ENCODE data around the gene PDS5B. TPM values are rescaled to one million over a fixed set of nuclear protein-coding genes. Genes with fewer than 3 reads are reported as not detected.
"Not testable (repeated sequence)": the region's sequence is repeated elsewhere in the genome, so short reads cannot be mapped to it uniquely, and the experiment has no call there.

PDS5B gene
- total RNA-seq, 1 donor = 44.9 TPM

GRCh38 chr13:32687275-32687674 is 101.0 kb downstream of the PDS5B start:
- no peak for DNase-seq (ENCODE audit: low read depth)
- no peak for TF ChIP-seq CTCF (IDR thresholded peaks at IDR 0.05; ENCODE audit: insufficient read depth, low read depth, low read length)
- no peak overlapping the region for H3K4me3 ChIP-seq (ENCODE audit: low read depth, low read length)

- no peak for TF ChIP-seq CTCF (IDR thresholded peaks at IDR 0.05; ENCODE audit: insufficient read depth, low read depth, low read length)
- no peak overlapping the region for H3K4me3 ChIP-seq (ENCODE audit: low read depth, low read length)
- DNase-seq (ENCODE audit: low read depth) = peak; percentile 3
These were observed 109.5 kb downstream of the PDS5B start for GRCh38 chr13:32695602-32696250.

- H3K4me3 ChIP-seq (ENCODE audit: low read depth, low read length) = no peak overlapping the region
- no peak for TF ChIP-seq CTCF (IDR thresholded peaks at IDR 0.05; ENCODE audit: insufficient read depth, low read depth, low read length)
- DNase-seq (ENCODE audit: low read depth) = no peak
These were observed 121.2 kb downstream of the PDS5B start for GRCh38 chr13:32707471-32707870.

- no peak for TF ChIP-seq CTCF (IDR thresholded peaks at IDR 0.05; ENCODE audit: insufficient read depth, low read depth, low read length)
- no peak overlapping the region for H3K4me3 ChIP-seq (ENCODE audit: low read depth, low read length)
These were observed 127.1 kb downstream of the PDS5B start for GRCh38 chr13:32713397-32713796.

DNA sequence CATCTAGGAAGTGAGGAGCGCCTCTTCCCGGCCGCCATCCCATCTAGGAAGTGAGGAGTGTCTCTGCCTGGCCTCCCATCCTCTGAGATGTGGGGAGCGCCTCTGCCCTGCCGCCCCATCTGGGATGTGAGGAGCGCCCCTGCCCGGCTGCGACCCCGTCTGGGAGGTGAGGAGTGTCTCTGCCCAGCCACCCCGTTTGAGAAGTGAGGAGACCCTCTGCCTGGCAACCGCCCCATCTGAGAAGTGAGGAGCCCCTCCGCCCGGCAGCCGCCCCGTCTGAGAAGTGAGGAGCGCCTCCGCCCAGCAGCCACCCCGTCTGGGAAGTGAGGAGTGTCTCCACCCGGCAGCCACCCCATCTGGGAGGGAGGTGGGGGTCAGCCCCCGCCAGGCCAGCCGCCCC is 129.9 kb downstream of the PDS5B start:
- H3K4me3 ChIP-seq (ENCODE audit: low read depth, low read length); DNase-seq (ENCODE audit: low read depth): not testable (repeated sequence)

More at GRCh38 chr13:32713397-32713796, 127.1 kb downstream of the PDS5B start:
- no peak for DNase-seq (ENCODE audit: low read depth)

DNA sequence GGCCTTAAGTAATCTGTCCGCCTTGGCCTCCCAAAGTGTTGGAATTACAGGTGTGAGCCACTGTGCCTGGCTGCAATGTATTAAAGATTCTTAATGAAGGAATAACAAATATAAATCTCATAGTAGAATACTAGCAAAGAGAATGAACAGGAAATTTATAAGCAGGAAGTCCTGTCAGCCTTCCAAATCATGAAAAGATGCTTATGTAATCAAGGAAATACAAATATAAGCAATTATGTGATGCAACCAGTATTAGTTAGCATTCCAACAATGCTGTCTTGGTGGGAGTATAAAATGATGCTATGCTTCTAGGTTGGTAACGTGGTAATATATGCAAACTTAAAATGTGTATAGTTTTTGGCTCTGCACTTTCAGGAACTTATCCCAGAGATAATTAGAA is 133.8 kb downstream of the PDS5B start:
- H3K4me3 ChIP-seq (ENCODE audit: low read depth, low read length) = no peak overlapping the region
- TF ChIP-seq CTCF (IDR thresholded peaks at IDR 0.05; ENCODE audit: insufficient read depth, low read depth, low read length) = no peak
- peak; percentile 55 for DNase-seq (ENCODE audit: low read depth)

- not testable (repeated sequence) for DNase-seq (ENCODE audit: low read depth)
These were observed 135.1 kb downstream of the PDS5B start for GRCh38 chr13:32721131-32722034.

More at GRCh38 chr13:32721131-32722034, 135.1 kb downstream of the PDS5B start:
- not testable (repeated sequence) for H3K4me3 ChIP-seq (ENCODE audit: low read depth, low read length)
